22Rv1 (cell line): ENCODE measurements around the gene ZSCAN5A.

ENCODE experiments used
- ZFX ChIP-seq: fragments of 450-650 bp; IDR thresholded peaks from 2 replicates; pipeline ENCODE4 v1.6.1; 2017; ENCODE audit warnings: antibody characterized with exemption, borderline replicate concordance
- TF ChIP-seq, protein P1 (sequence below): fragments of 450-650 bp; IDR thresholded peaks from 2 replicates; pipeline ENCODE4 v1.5.1; 2017; ENCODE audit warnings: mild to moderate bottlenecking

DNA sequence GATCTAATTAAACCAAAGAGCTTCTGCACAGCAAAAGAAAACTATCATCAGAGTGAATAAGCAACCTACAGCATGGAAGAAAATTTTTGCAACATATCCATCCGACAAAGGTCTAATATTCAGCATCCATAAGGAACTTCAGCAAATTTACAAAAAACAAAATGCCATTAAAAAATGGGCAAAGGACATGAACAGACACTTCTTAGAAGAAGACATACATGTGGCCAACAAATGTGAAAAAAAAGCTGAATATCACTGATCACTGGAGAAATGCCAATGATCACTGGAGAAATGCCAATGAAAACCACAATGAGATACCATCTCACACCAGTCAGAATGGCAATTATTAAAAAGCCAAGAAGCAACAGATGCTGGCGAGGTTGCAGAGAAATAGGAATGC is 46.2 kb upstream of the ZSCAN5A start:
- TF ChIP-seq, protein P1, sequence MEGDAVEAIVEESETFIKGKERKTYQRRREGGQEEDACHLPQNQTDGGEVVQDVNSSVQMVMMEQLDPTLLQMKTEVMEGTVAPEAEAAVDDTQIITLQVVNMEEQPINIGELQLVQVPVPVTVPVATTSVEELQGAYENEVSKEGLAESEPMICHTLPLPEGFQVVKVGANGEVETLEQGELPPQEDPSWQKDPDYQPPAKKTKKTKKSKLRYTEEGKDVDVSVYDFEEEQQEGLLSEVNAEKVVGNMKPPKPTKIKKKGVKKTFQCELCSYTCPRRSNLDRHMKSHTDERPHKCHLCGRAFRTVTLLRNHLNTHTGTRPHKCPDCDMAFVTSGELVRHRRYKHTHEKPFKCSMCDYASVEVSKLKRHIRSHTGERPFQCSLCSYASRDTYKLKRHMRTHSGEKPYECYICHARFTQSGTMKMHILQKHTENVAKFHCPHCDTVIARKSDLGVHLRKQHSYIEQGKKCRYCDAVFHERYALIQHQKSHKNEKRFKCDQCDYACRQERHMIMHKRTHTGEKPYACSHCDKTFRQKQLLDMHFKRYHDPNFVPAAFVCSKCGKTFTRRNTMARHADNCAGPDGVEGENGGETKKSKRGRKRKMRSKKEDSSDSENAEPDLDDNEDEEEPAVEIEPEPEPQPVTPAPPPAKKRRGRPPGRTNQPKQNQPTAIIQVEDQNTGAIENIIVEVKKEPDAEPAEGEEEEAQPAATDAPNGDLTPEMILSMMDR, result no peak
- no peak for TF ChIP-seq ZFX
